Hepatocyte (in vitro differentiated cells): ENCODE results near the gene CD82.

ENCODE experiments used
- CTCF ChIP-seq: fragments of 200-600 bp; sonication (generic); IDR thresholded peaks from 2 replicates; pipeline ENCODE4 v1.5.1; 2016; ENCODE audit warnings: antibody characterized with exemption, mild to moderate bottlenecking; ENCODE audit not compliant: poor library complexity
- EZH2 ChIP-seq: fragments of 200-600 bp; sonication (generic); IDR thresholded peaks from 2 replicates; pipeline ENCODE4 v1.6.1; 2016; ENCODE audit warnings: antibody characterized with exemption, mild to moderate bottlenecking, borderline replicate concordance

DNA sequence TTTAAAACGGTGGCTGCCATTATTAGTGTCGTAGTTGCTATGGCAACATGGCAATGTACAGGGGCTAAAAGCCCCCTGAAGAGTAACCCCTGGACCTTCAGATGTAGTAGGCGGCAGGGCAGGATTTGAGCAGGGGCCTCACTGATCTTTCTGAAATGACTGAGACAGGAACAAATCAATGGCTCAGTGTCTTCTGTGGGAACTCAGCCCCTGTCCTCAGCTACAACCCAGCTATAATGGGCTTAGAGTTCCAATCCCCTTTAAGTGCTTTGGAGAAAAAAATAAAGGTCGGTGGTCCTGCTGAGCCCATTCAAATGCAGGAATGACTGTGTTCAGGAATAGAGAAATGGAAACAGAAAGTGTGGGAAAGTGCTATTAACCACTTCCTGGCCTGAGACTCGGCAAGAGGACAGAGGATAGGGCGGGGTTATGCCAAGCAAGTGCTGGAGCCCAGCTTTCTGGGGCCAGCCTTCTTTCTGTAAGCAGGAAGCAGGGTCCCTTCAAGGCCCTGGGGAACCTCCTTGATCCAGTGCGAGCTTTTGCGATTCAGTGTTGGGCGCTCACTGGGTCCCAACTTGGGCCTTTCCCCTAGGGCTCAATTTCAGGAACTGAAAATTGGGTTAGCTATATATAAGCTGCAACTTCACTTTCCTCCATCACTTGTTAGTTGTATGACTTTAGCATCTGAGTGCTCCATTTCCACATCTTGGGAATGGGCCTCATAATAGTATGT, 6.1 kb upstream of the CD82 start:
- TF ChIP-seq CTCF (no peak), EZH2 (no peak)
